GM12878 (cell line): ENCODE results near the gene SETBP1.

ENCODE experiments used
- HDGF ChIP-seq: fragments of 450-650 bp; IDR thresholded peaks from 2 replicates; pipeline ENCODE4 v1.6.1; 2016; ENCODE audit warnings: antibody characterized with exemption
- POLR2A ChIP-seq: IDR thresholded peaks from 2 replicates; pipeline ENCODE4 v1.6.1; 2011; ENCODE audit warnings: low read depth, mild to moderate bottlenecking, low read length
- TF ChIP-seq, protein P1 (sequence below), 3 experiments: IDR thresholded peaks in 2 of 3; conservative IDR thresholded peaks in 1 of 3; 2 replicates each; pipeline ENCODE4 v1.5.1; 2011; ENCODE audit warnings: low read depth in 3 of 3, low read length in 3 of 3, mild to moderate bottlenecking in 3 of 3, control low read depth in 2 of 3, moderate library complexity in 2 of 3, inconsistent platforms in 1 of 3, mixed read lengths in 1 of 3; ENCODE audit not compliant: control insufficient read depth in 2 of 3, insufficient read depth in 1 of 3; ENCODE audit errors: extremely low read depth in 1 of 3

DNA sequence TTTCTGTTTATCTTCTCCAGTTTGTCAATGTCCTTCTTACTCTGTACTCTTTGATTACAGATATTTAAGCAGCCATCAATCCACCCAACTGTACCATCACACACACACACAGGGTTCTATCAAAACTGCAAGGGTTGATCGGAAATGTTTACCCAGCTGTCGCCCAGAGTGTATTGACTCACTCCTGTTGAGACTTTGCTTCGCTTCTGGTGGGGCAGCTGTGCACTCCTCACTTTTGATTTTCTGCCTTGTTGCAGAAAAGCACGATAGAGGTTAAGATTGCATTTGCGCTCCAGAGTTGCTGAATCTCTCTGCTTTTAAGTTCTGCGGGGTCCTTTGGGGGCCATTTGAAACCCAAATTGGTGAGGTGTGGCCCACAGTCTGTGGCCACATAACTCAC is 216.2 kb downstream of the SETBP1 start:
- no peak for TF ChIP-seq POLR2A
- TF ChIP-seq HDGF, result no peak
- TF ChIP-seq, protein P1, sequence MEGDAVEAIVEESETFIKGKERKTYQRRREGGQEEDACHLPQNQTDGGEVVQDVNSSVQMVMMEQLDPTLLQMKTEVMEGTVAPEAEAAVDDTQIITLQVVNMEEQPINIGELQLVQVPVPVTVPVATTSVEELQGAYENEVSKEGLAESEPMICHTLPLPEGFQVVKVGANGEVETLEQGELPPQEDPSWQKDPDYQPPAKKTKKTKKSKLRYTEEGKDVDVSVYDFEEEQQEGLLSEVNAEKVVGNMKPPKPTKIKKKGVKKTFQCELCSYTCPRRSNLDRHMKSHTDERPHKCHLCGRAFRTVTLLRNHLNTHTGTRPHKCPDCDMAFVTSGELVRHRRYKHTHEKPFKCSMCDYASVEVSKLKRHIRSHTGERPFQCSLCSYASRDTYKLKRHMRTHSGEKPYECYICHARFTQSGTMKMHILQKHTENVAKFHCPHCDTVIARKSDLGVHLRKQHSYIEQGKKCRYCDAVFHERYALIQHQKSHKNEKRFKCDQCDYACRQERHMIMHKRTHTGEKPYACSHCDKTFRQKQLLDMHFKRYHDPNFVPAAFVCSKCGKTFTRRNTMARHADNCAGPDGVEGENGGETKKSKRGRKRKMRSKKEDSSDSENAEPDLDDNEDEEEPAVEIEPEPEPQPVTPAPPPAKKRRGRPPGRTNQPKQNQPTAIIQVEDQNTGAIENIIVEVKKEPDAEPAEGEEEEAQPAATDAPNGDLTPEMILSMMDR (IDR thresholded peaks at IDR 0.05 in 2 of 3, conservative IDR thresholded peaks at IDR 0.05 in 1 of 3; ENCODE audit: control insufficient read depth in 2 of 3, extremely low read depth in 1 of 3, insufficient read depth in 1 of 3, low read depth in 3 of 3, low read length in 3 of 3), result no peak
